Neural progenitor cell (in vitro differentiated cells): ENCODE results near the gene WASHC2A.
"Not testable (repeated sequence)": the region's sequence is repeated elsewhere in the genome, so short reads cannot be mapped to it uniquely, and the experiment has no call there.

Experiments used
- CTCF ChIP-seq: fragments of 200-600 bp; sonication (generic); IDR thresholded peaks from 2 replicates; pipeline ENCODE4 v1.5.1; 2017; ENCODE audit warnings: antibody characterized with exemption, mild to moderate bottlenecking
- EZH2 ChIP-seq: fragments of 200-600 bp; sonication (generic); IDR thresholded peaks from 2 replicates; pipeline ENCODE4 v1.6.1; 2017; ENCODE audit warnings: antibody characterized with exemption, mild to moderate bottlenecking, moderate library complexity
- EZH2phosphoT487 ChIP-seq: fragments of 200-600 bp; sonication (generic); IDR thresholded peaks from 2 replicates; pipeline ENCODE4 v1.6.1; 2017; ENCODE audit warnings: antibody characterized with exemption

GRCh38 chr10:50132841-50133240 is 65.1 kb downstream of the WASHC2A start:
- TF ChIP-seq CTCF, EZH2phosphoT487, EZH2: not testable (repeated sequence)
